Lung (tissue), 12 donors: ENCODE measurements around the gene FUT8. TPM values are rescaled to one million over a fixed set of nuclear protein-coding genes. Genes with fewer than 3 reads are reported as not detected.

Experiments used
- ATAC-seq: fragments of 200-7000 bp; cut with Tn5 transposase; one replicate; pipeline ENCODE4 v1.9.1; 2020; ENCODE audit warnings: moderate number of reproducible peaks; ENCODE audit not compliant: insufficient read depth, low FRiP score
- DNase-seq, 3 donors: peaks; one replicate each; pipeline ENCODE4 v3.0.0-alpha.2; 2013 to 2017
- H3K27ac ChIP-seq, 2 donors: one replicate each; pipeline ENCODE4 v1.5.1; 2013; ENCODE audit warnings: mild to moderate bottlenecking in 2 of 2, moderate library complexity in 2 of 2, control low read depth in 1 of 2, inconsistent platforms in 1 of 2, low read depth in 1 of 2, low read length in 1 of 2
- H3K27me3 ChIP-seq, 3 donors: one replicate each; pipeline ENCODE4 v1.5.1; 2013; ENCODE audit warnings: low read length in 2 of 3; ENCODE audit not compliant: control insufficient read depth in 3 of 3, insufficient read depth in 3 of 3
- H3K36me3 ChIP-seq, 4 donors: one replicate each; pipeline ENCODE4 v1.5.1; 2013; ENCODE audit warnings: low read length in 4 of 4, mild to moderate bottlenecking in 1 of 4, moderate library complexity in 1 of 4; ENCODE audit not compliant: control insufficient read depth in 4 of 4, insufficient read depth in 4 of 4
- H3K4me1 ChIP-seq, 5 donors: one replicate each; pipeline ENCODE4 v1.5.1; 2013; ENCODE audit warnings: low read length in 5 of 5, mild to moderate bottlenecking in 2 of 5, moderate library complexity in 1 of 5; ENCODE audit not compliant: control insufficient read depth in 5 of 5, insufficient read depth in 5 of 5
- H3K4me3 ChIP-seq: one replicate; pipeline ENCODE4 v1.5.1; 2013; ENCODE audit warnings: mild to moderate bottlenecking, control low read depth, moderate library complexity
- H3K9ac ChIP-seq, 2 donors: one replicate each; pipeline ENCODE4 v1.5.1; 2013; ENCODE audit warnings: low read length in 2 of 2, control low read depth in 1 of 2; ENCODE audit not compliant: insufficient read depth in 1 of 2
- H3K9me3 ChIP-seq, 4 donors: one replicate each; pipeline ENCODE4 v1.5.1; 2013; ENCODE audit warnings: low read length in 3 of 4, mild to moderate bottlenecking in 1 of 4, moderate library complexity in 1 of 4; ENCODE audit not compliant: control insufficient read depth in 4 of 4, insufficient read depth in 3 of 4
- CTCF ChIP-seq: IDR thresholded peaks from 2 replicates; pipeline ENCODE4 v1.5.1; 2012; ENCODE audit warnings: mild to moderate bottlenecking; ENCODE audit errors: control extremely low read depth, extremely low read depth
- WGBS, 2 donors: extraction: QIAGEN DNeasy Blood & Tissue Kit; methylation state at CpG; one replicate each; pipeline ENCODE4 v1.1.7; 2013; 5-methylcytosine and 5-hydroxymethylcytosine counted together
- polyA plus RNA-seq, 2 donors: library from polyadenylated mRNA; stranded (reverse); fragments of 200-250 nt; gene quantifications; one replicate each; pipeline ENCODE4 v1.2.1, GENCODE V29; 2013
- total RNA-seq, 2 donors: library from RNA; depleted of rRNA in 1 of 2; stranded (reverse); fragments of >200 nt in 1 of 2; gene quantifications; one replicate each; pipeline ENCODE4 v1.2.1, GENCODE V29; 2014 to 2021
- donor health status: control.
- donor health status: control.
- donor health status: Bipolar disorder and iron deficiency.
- donor health status: healthy.
- donor health status: DM: yes; HTN: yes; CAD: no.

FUT8 gene
- total and polyA plus RNA-seq, 4 donors = 9.9 to 98.5 (median 25.8) TPM

GRCh38 chr14:65536781-65537423 lies 124.4 kb downstream of the FUT8 start:
- H3K4me3 ChIP-seq = no peak overlapping the region
- H3K9me3 ChIP-seq = peaks cover 0 to 8% (median 4%) of the 10 kb centered on the region in 4 donors
- WGBS, 2 donors = 92 to 96% methylated on average over 2 of the region's 2 CpGs
- peak in 1 of 3 donors; percentile 7 for DNase-seq
- no peaks in the 10 kb centered on the region for H3K27me3 ChIP-seq
- H3K27ac ChIP-seq = no peak overlapping the region
- H3K4me1 ChIP-seq = no peaks in the 10 kb centered on the region
- ATAC-seq = no peak
- no peak overlapping the region for H3K9ac ChIP-seq
- no peaks in the 10 kb centered on the region for H3K36me3 ChIP-seq
- TF ChIP-seq CTCF = no peak

- H3K4me3 ChIP-seq = no peak overlapping the region
- H3K36me3 ChIP-seq = no peaks in the 10 kb centered on the region
- no peaks in the 10 kb centered on the region for H3K9me3 ChIP-seq
- no peak for TF ChIP-seq CTCF
- peak in 2 of 3 donors; percentile 23 to 29 for DNase-seq
- no peak overlapping the region for H3K27ac ChIP-seq
- no peaks in the 10 kb centered on the region for H3K27me3 ChIP-seq
- 89 to 91% methylated on average over 2 of the region's 2 CpGs for WGBS, 2 donors
- no peak for ATAC-seq
- H3K4me1 ChIP-seq = no peaks in the 10 kb centered on the region
- H3K9ac ChIP-seq = no peak overlapping the region
Measured at GRCh38 chr14:65548878-65549277, 136.3 kb downstream of the FUT8 start.

- Histone ChIP-seq H3K27me3 (no peaks in the 10 kb centered on the region), H3K9ac (no peak overlapping the region), H3K4me1 (no peaks in the 10 kb centered on the region), H3K4me3 (no peak overlapping the region), H3K9me3 (no peaks in the 10 kb centered on the region), H3K27ac (no peak overlapping the region), H3K36me3 (no peaks in the 10 kb centered on the region)
- TF ChIP-seq CTCF = no peak
- WGBS, 2 donors = 51 to 64% methylated on average over 2 of the region's 2 CpGs
- DNase-seq = no peak
- no peak for ATAC-seq
Measured at GRCh38 chr14:65549429-65549828, 136.9 kb downstream of the FUT8 start.
